ENCODE results near the gene CAGE1. TPM values are rescaled to one million over a fixed set of nuclear protein-coding genes. Genes with fewer than 3 reads are reported as not detected.

Gene CAGE1
- total RNA-seq, 1 donor from 2014 or later: not detected

GRCh38 chr6:7282097-7282906 is 107.2 kb downstream of the CAGE1 start:
- Histone ChIP-seq H3K36me3 (peaks cover 37% of the 10 kb centered on the region), H3K4me1 (no peaks in the 10 kb centered on the region)
- intact Hi-C loops (cut with micrococcal nuclease): no loop called here

More at GRCh38 chr6:7282097-7282906, 107.2 kb downstream of the CAGE1 start:
- no peaks in the 10 kb centered on the region for H3K9me3 ChIP-seq (replicated peaks)
- TF ChIP-seq, protein P1, sequence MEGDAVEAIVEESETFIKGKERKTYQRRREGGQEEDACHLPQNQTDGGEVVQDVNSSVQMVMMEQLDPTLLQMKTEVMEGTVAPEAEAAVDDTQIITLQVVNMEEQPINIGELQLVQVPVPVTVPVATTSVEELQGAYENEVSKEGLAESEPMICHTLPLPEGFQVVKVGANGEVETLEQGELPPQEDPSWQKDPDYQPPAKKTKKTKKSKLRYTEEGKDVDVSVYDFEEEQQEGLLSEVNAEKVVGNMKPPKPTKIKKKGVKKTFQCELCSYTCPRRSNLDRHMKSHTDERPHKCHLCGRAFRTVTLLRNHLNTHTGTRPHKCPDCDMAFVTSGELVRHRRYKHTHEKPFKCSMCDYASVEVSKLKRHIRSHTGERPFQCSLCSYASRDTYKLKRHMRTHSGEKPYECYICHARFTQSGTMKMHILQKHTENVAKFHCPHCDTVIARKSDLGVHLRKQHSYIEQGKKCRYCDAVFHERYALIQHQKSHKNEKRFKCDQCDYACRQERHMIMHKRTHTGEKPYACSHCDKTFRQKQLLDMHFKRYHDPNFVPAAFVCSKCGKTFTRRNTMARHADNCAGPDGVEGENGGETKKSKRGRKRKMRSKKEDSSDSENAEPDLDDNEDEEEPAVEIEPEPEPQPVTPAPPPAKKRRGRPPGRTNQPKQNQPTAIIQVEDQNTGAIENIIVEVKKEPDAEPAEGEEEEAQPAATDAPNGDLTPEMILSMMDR (IDR thresholded peaks at IDR 0.05; ENCODE audit: borderline replicate concordance): no peak
- no peaks in the 10 kb centered on the region for H3K27me3 ChIP-seq (ENCODE audit: low read depth)
- no peak overlapping the region for H3K27ac ChIP-seq (replicated peaks)
- H3K4me3 ChIP-seq: no peak overlapping the region
- DNase-seq: no peak

Other genes with a start within 250 kb of the CAGE1 start
- gene SSR1, start 76.5 kb downstream of the CAGE1 start, total RNA-seq: 53.4 TPM
- 11.5 TPM for gene RIOK1, start 66 bp upstream of the CAGE1 start, total RNA-seq
- 322 TPM for gene DSP, start 151.9 kb upstream of the CAGE1 start, total RNA-seq
- 13.8 TPM for gene SNRNP48, start 200.5 kb upstream of the CAGE1 start, total RNA-seq

Data from left ventricle myocardium inferior (tissue), 1 donor.